H1 (cell line): ENCODE results near the gene DIP2B. TPM values are rescaled to one million over a fixed set of nuclear protein-coding genes. Genes with fewer than 3 reads are reported as not detected.

Source experiments
- CTCF ChIA-PET: fragments of 300-600 bp; sonication (Branson Sonifier 250); formaldehyde crosslinking; loops from one replicate; lab custom pipeline; 2021; ENCODE audit not compliant: partially characterized antibody; lab: Charles Lee
- POLR2A ChIA-PET: fragments of 300-600 bp; sonication (Branson Sonifier 250); formaldehyde crosslinking; loops from one replicate; lab custom pipeline; 2021; ENCODE audit warnings: inconsistent platforms; ENCODE audit not compliant: partially characterized antibody; lab: Charles Lee
- DNase-seq, 2 experiments: peaks; one replicate each; pipeline versions ENCODE4 v3.0.0 to v3.0.0-alpha.2; 2010 to 2022; ENCODE audit warnings: low spot score in 2 of 2, low read depth in 1 of 2, mixed read lengths in 1 of 2
- FAIRE-seq: peaks from 2 replicates; lab custom pipeline; 2011; peaks lifted over from hg19 to GRCh38; lab: Jason Lieb, UNC
- H2AFZ ChIP-seq: 2 replicates; pipeline ENCODE4 v1.8.1; 2012; ENCODE audit warnings: low read length, inconsistent platforms
- H2AK5ac ChIP-seq: 2 replicates; pipeline ENCODE4 v1.6.1; 2013; ENCODE audit warnings: low read depth, low read length
- H2BK120ac ChIP-seq: replicated peaks from 2 replicates; pipeline ENCODE3; 2013; ENCODE audit warnings: low read depth, low read length, inconsistent platforms
- H2BK12ac ChIP-seq: 2 replicates; pipeline ENCODE4 v1.6.1; 2013; ENCODE audit warnings: low read depth, low read length
- H2BK15ac ChIP-seq: 2 replicates; pipeline ENCODE4 v1.6.1; 2013; ENCODE audit warnings: low read length
- H2BK20ac ChIP-seq: 2 replicates; pipeline ENCODE4 v1.6.1; 2013; ENCODE audit warnings: low read length
- H2BK5ac ChIP-seq: 2 replicates; pipeline ENCODE4 v1.6.1; 2013; ENCODE audit warnings: low read depth, low read length
- H3K14ac ChIP-seq: 2 replicates; pipeline ENCODE4 v1.6.1; 2013; ENCODE audit warnings: inconsistent platforms; ENCODE audit not compliant: insufficient read length
- H3K18ac ChIP-seq: 2 replicates; pipeline ENCODE4 v1.6.1; 2013; ENCODE audit warnings: low read length; ENCODE audit errors: extremely low read depth
- H3K23ac ChIP-seq: 2 replicates; pipeline ENCODE4 v1.6.1; 2013; ENCODE audit warnings: inconsistent platforms; ENCODE audit not compliant: insufficient read length
- H3K23me2 ChIP-seq: 2 replicates; pipeline ENCODE4 v1.6.1; 2013; ENCODE audit warnings: low read depth, low read length
- H3K27ac ChIP-seq: 2 replicates; pipeline ENCODE4 v1.6.1; 2011; ENCODE audit warnings: low read depth, low read length, inconsistent platforms
- H3K27me3 ChIP-seq, 4 experiments: replicated peaks in 1 of 4; 1 replicate in 1 of 4; 2 replicates in 3 of 4; pipeline versions ENCODE4 v1.6.1 to v1.8.1; 2011 to 2013; ENCODE audit warnings: low read length in 3 of 4, mild to moderate bottlenecking in 3 of 4, inconsistent platforms in 2 of 4, mixed read lengths in 2 of 4, moderate library complexity in 1 of 4; ENCODE audit not compliant: control insufficient read depth in 3 of 4, insufficient read depth in 3 of 4; ENCODE audit errors: extremely low read depth in 1 of 4
- H3K36me3 ChIP-seq, 4 experiments: 2 replicates each; pipeline versions ENCODE4 v1.6.1 to v1.8.1; 2011 to 2013; ENCODE audit warnings: mild to moderate bottlenecking in 4 of 4, low read length in 3 of 4, moderate library complexity in 2 of 4, control low read depth in 1 of 4, inconsistent platforms in 1 of 4; ENCODE audit not compliant: insufficient read depth in 4 of 4, control insufficient read depth in 2 of 4
- H3K4ac ChIP-seq: replicated peaks from 2 replicates; pipeline ENCODE3; 2013; ENCODE audit warnings: low read length, low read depth, mixed read lengths, inconsistent platforms; ENCODE audit not compliant: insufficient read length
- H3K4me1 ChIP-seq, 4 experiments: replicated peaks in 1 of 4; 1 replicate in 1 of 4; 2 replicates in 3 of 4; pipeline versions ENCODE4 v1.6.1 to v1.8.1; 2011 to 2013; ENCODE audit warnings: low read length in 3 of 4, inconsistent platforms in 2 of 4, mixed read lengths in 1 of 4; ENCODE audit not compliant: insufficient read depth in 4 of 4, control insufficient read depth in 3 of 4
- H3K4me2 ChIP-seq, 2 experiments: 2 replicates each; pipeline versions ENCODE4 v1.6.1 to v1.8.1; 2011 to 2013; ENCODE audit warnings: low read depth in 2 of 2, low read length in 2 of 2, control low read depth in 1 of 2, inconsistent platforms in 1 of 2, mild to moderate bottlenecking in 1 of 2; ENCODE audit not compliant: insufficient read depth in 1 of 2
- H3K4me3 ChIP-seq, 4 experiments: fragments of 200-600, 300-600 bp in 1 of 4; sonication (generic), shearing (Covaris generic), sonication (Bioruptor Twin) in 1 of 4; 2 replicates each; pipeline versions ENCODE4 v1.5.1 to v1.8.1; 2011 to 2016; ENCODE audit warnings: low read length in 4 of 4, low read depth in 3 of 4, control low read depth in 2 of 4, inconsistent platforms in 2 of 4, mild to moderate bottlenecking in 2 of 4, mixed read lengths in 1 of 4, moderate library complexity in 1 of 4; ENCODE audit not compliant: insufficient read depth in 2 of 4; ENCODE audit errors: extremely low read depth in 1 of 4
- H3K56ac ChIP-seq: replicated peaks from 2 replicates; pipeline ENCODE3; 2013; ENCODE audit warnings: low read depth, mild to moderate bottlenecking, mixed read lengths, low read length, inconsistent platforms; ENCODE audit not compliant: insufficient read length
- H3K79me1 ChIP-seq: 2 replicates; pipeline ENCODE4 v1.6.1; 2013; ENCODE audit warnings: low read depth, low read length, control low read depth
- H3K79me2 ChIP-seq, 2 experiments: 2 replicates each; pipeline versions ENCODE4 v1.6.1 to v1.8.1; 2012 to 2013; ENCODE audit warnings: low read length in 2 of 2, mild to moderate bottlenecking in 2 of 2, inconsistent platforms in 1 of 2; ENCODE audit not compliant: insufficient read depth in 2 of 2, control insufficient read depth in 1 of 2
- H3K9ac ChIP-seq, 4 experiments: replicated peaks in 1 of 4; 1 replicate in 1 of 4; 2 replicates in 3 of 4; pipeline versions ENCODE4 v1.6.1 to v1.8.1; 2011 to 2013; ENCODE audit warnings: low read depth in 3 of 4, low read length in 3 of 4, control low read depth in 2 of 4, mild to moderate bottlenecking in 2 of 4, moderate library complexity in 2 of 4, inconsistent platforms in 1 of 4; ENCODE audit errors: extremely low read depth in 1 of 4
- H3K9me3 ChIP-seq, 2 experiments: 2 replicates each; pipeline versions ENCODE4 v1.6.1 to v1.8.1; 2012 to 2013; ENCODE audit warnings: mild to moderate bottlenecking in 2 of 2, moderate library complexity in 2 of 2, control low read depth in 1 of 2, inconsistent platforms in 1 of 2, low read depth in 1 of 2, low read length in 1 of 2, mixed read lengths in 1 of 2; ENCODE audit not compliant: insufficient read depth in 2 of 2
- H4K20me1 ChIP-seq, 2 experiments: replicated peaks in 1 of 2; 2 replicates each; pipeline versions ENCODE3 to v1.8.1; 2011 to 2013; ENCODE audit warnings: inconsistent platforms in 2 of 2, low read length in 2 of 2, mild to moderate bottlenecking in 1 of 2; ENCODE audit not compliant: insufficient read depth in 2 of 2, control insufficient read depth in 1 of 2
- H4K5ac ChIP-seq: 2 replicates; pipeline ENCODE4 v1.6.1; 2013; ENCODE audit warnings: low read length, low read depth, mixed read lengths, inconsistent platforms; ENCODE audit not compliant: insufficient read length
- H4K8ac ChIP-seq: 2 replicates; pipeline ENCODE4 v1.8.0; 2013; ENCODE audit warnings: mild to moderate bottlenecking, moderate library complexity, low read length, inconsistent platforms; ENCODE audit not compliant: insufficient read depth; ENCODE audit errors: extremely low read depth
- H4K91ac ChIP-seq: replicated peaks from 2 replicates; pipeline ENCODE3; 2013; ENCODE audit warnings: low read length, mixed read lengths, inconsistent platforms; ENCODE audit not compliant: insufficient read length
- CHD1 ChIP-seq: IDR thresholded peaks from 2 replicates; pipeline ENCODE4 v1.6.1; 2012; ENCODE audit warnings: low read depth, low read length, improper control_type of control experiment
- CTCF ChIP-seq, 3 experiments: IDR thresholded peaks; 1 replicate in 2 of 3; 2 replicates in 1 of 3; pipeline versions ENCODE4 v1.5.1 to v1.6.1; 2011; ENCODE audit warnings: low read length in 3 of 3, mild to moderate bottlenecking in 3 of 3, inconsistent platforms in 2 of 3, low read depth in 1 of 3, moderate library complexity in 1 of 3; ENCODE audit not compliant: insufficient read depth in 1 of 3; ENCODE audit errors: control extremely low read depth in 1 of 3
- GABPA ChIP-seq: IDR thresholded peaks from 2 replicates; pipeline ENCODE4 v1.6.1; 2011; ENCODE audit warnings: mild to moderate bottlenecking, low read length, moderate library complexity, borderline replicate concordance; ENCODE audit not compliant: insufficient read depth
- KDM1A ChIP-seq: fragments of 200-600, 300-600 bp; sonication (generic); IDR thresholded peaks from 2 replicates; pipeline ENCODE4 v1.7.1; 2016; ENCODE audit warnings: mild to moderate bottlenecking, low read length, borderline replicate concordance
- MAFK ChIP-seq: IDR thresholded peaks from 2 replicates; pipeline ENCODE4 v1.6.1; 2012; ENCODE audit warnings: low read depth, mild to moderate bottlenecking, improper control_type of control experiment, low read length
- NANOG ChIP-seq: IDR thresholded peaks from 2 replicates; pipeline ENCODE4 v1.6.1; 2011; ENCODE audit warnings: low read length, low read depth, mild to moderate bottlenecking, inconsistent platforms; ENCODE audit not compliant: insufficient read depth, poor library complexity, severe bottlenecking
- POLR2AphosphoS5 ChIP-seq: IDR thresholded peaks from 2 replicates; pipeline ENCODE4 v1.6.1; 2011; ENCODE audit warnings: low read depth, low read length
- USF2 ChIP-seq: IDR thresholded peaks from 2 replicates; pipeline ENCODE4 v1.6.1; 2011; ENCODE audit warnings: low read length, improper control_type of control experiment
- ZNF274 ChIP-seq: IDR thresholded peaks from 2 replicates; pipeline ENCODE4 v1.7.0; 2012; ENCODE audit warnings: low read length, borderline replicate concordance; ENCODE audit errors: extremely low read depth
- WGBS, 2 experiments: shearing (Covaris generic) in 1 of 2; methylation state at CpG; one replicate each; pipeline versions ENCODE4 v1.1.6 to v1.1.7; 2013 to 2015; ENCODE audit warnings: low lambda C conversion rate in 2 of 2, mixed read lengths in 2 of 2, inconsistent platforms in 1 of 2, low coverage in 1 of 2, missing lambda C conversion rate in 1 of 2; ENCODE audit not compliant: insufficient replicate concordance in 2 of 2, insufficient coverage in 1 of 2, insufficient read length in 1 of 2; ENCODE audit errors: extremely low coverage in 1 of 2, missing lambda C conversion rate in 1 of 2; 5-methylcytosine and 5-hydroxymethylcytosine counted together
- polyA plus RNA-seq, 7 experiments: library from polyadenylated mRNA; depleted of rRNA in 3 of 7; stranded (reverse) in 5 of 7; unstranded in 2 of 7; fragments of >200 nt in 5 of 7; fragments of 200-250 nt in 2 of 7; gene quantifications; 1 replicate in 5 of 7; 2 replicates in 1 of 7; 4 replicates in 1 of 7; pipeline versions ENCODE4 v1.2.1 to v1.2.3, GENCODE V29; 2011 to 2013; ENCODE audit warnings: missing spikeins in 2 of 7, mixed read lengths in 2 of 7
- total RNA-seq: library from RNA; stranded (reverse); fragmentation: NEBNext Ultra II Directional; extraction: Animal tissue kit (Norgen Biotek cat#: 25700); gene quantifications from 2 replicates; pipeline ENCODE4 v1.2.1, GENCODE V29; 2021

The DIP2B gene
- total and polyA plus RNA-seq, 2 of the 8 experiments (the other 6 are each of a cell fraction or from before 2014, with no cell fraction given): 11.1 to 29.6 TPM

GRCh38 chr12:50584135-50584534 is 79.3 kb downstream of the DIP2B start:
- WGBS, 2 experiments: 88% methylated on average over 1 of the region's 1 CpG; no CpG with 5 or more reads in 1 of the 2 experiments
- CTCF ChIA-PET: no interaction called here
- Histone ChIP-seq H3K79me2 (peaks cover 2 to 46% of the 10 kb centered on the region in 2 experiments; a peak in 3 of 4 replicates), H2BK5ac (no peak overlapping the region), H3K14ac (no peak overlapping the region), H2BK12ac (no peak overlapping the region), H2BK120ac (no peak overlapping the region), H3K9me3 (no peaks in the 10 kb centered on the region; a peak in 1 of 4 replicates), H3K27ac (no peak overlapping the region), H3K4ac (no peak overlapping the region), H3K4me2 (no peak overlapping the region), H2BK15ac (no peak overlapping the region), H4K91ac (no peak overlapping the region), H3K23ac (no peak overlapping the region), H2BK20ac (no peak overlapping the region), H3K18ac (no peak overlapping the region), H2AFZ (no peak overlapping the region), H3K9ac (no peak overlapping the region), H3K23me2 (no peaks in the 10 kb centered on the region), H3K27me3 (no peaks in the 10 kb centered on the region), H2AK5ac (no peak overlapping the region), H3K56ac (no peak overlapping the region), H3K4me3 (no peak overlapping the region), H4K20me1 (peaks cover 0 to 4% of the 10 kb centered on the region in 2 experiments), H4K8ac (no peak overlapping the region), H3K4me1 (peaks cover 0 to 2% (median 1%) of the 10 kb centered on the region in 4 experiments; a peak in 4 of 7 replicates), H3K36me3 (no peaks in the 10 kb centered on the region; a peak in 1 of 8 replicates), H4K5ac (no peak overlapping the region), H3K79me1 (peaks cover 7% of the 10 kb centered on the region; the same call in 1 of the 2 replicates)
- POLR2A ChIA-PET: interaction anchor here (1.6 kb wide), 1 partner anchor 79 kb away, joined by 3 read pairs; the partner anchor contains the start of gene DIP2B
- FAIRE-seq: no peak
- DNase-seq: no peak
- TF ChIP-seq ZNF274 (no peak), CTCF (IDR thresholded peaks at IDR 0.05; ENCODE audit: control extremely low read depth in 1 of 3, insufficient read depth in 1 of 3, low read depth in 1 of 3, low read length in 3 of 3) (no peak), MAFK (no peak), POLR2AphosphoS5 (no peak), CHD1 (no peak), KDM1A (no peak), USF2 (no peak), GABPA (no peak), NANOG (no peak)
